WERI-Rb-1 (cell line): ENCODE data around the gene NCL.

ENCODE experiments used
- DNase-seq: peaks from one replicate; pipeline ENCODE4 v3.0.0-alpha.2; 2020
- H3K27ac ChIP-seq: fragments of 250-450 bp; sonication (Bioruptor Pico); 2 replicates; pipeline ENCODE4 v1.5.1; 2020; ENCODE audit warnings: mild to moderate bottlenecking, moderate library complexity
- H3K27me3 ChIP-seq: fragments of 250-450 bp; sonication (Bioruptor Pico); 2 replicates; pipeline ENCODE4 v1.5.1; 2021; ENCODE audit warnings: mild to moderate bottlenecking, low read depth, moderate library complexity; ENCODE audit not compliant: insufficient read depth, severe bottlenecking
- H3K36me3 ChIP-seq: fragments of 250-450 bp; sonication (Bioruptor Pico); 2 replicates; pipeline ENCODE4 v1.5.1; 2020; ENCODE audit warnings: mild to moderate bottlenecking, moderate library complexity
- H3K4me3 ChIP-seq: 2 replicates; pipeline ENCODE4 v1.5.1; 2011; ENCODE audit warnings: low read depth, mild to moderate bottlenecking, control low read depth, low read length
- H3K9me3 ChIP-seq: fragments of 250-450 bp; sonication (Bioruptor Pico); 2 replicates; pipeline ENCODE4 v1.5.1; 2021; ENCODE audit warnings: mild to moderate bottlenecking, moderate library complexity; ENCODE audit not compliant: severe bottlenecking
- TF ChIP-seq, protein P1 (sequence below): IDR thresholded peaks from 2 replicates; pipeline ENCODE4 v1.5.1; 2011; ENCODE audit warnings: low read depth, mild to moderate bottlenecking, control low read depth, inconsistent platforms, low read length

The NCL gene

DNA sequence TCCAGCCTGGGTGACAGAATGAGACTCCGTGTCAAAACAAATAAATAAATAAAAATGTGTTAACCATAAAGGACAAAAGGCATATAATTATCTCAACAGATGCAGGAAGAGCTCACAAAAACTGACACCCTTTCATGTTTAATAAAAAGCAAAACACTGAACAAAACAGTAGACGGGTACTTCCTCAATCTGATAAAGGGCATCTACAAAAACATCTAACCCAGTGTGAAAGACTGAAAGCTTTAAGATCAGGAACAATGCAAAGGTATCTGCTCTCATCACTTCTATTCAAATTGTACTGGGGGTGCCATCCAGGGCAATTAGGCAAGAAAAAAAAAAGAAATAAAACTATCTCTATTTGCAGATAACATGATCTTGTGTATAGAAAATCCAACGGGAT is 11.7 kb upstream of the NCL start:
- Histone ChIP-seq H3K27me3 (no peaks in the 10 kb centered on the region), H3K9me3 (no peaks in the 10 kb centered on the region)
- TF ChIP-seq, protein P1, sequence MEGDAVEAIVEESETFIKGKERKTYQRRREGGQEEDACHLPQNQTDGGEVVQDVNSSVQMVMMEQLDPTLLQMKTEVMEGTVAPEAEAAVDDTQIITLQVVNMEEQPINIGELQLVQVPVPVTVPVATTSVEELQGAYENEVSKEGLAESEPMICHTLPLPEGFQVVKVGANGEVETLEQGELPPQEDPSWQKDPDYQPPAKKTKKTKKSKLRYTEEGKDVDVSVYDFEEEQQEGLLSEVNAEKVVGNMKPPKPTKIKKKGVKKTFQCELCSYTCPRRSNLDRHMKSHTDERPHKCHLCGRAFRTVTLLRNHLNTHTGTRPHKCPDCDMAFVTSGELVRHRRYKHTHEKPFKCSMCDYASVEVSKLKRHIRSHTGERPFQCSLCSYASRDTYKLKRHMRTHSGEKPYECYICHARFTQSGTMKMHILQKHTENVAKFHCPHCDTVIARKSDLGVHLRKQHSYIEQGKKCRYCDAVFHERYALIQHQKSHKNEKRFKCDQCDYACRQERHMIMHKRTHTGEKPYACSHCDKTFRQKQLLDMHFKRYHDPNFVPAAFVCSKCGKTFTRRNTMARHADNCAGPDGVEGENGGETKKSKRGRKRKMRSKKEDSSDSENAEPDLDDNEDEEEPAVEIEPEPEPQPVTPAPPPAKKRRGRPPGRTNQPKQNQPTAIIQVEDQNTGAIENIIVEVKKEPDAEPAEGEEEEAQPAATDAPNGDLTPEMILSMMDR: no peak

DNA sequence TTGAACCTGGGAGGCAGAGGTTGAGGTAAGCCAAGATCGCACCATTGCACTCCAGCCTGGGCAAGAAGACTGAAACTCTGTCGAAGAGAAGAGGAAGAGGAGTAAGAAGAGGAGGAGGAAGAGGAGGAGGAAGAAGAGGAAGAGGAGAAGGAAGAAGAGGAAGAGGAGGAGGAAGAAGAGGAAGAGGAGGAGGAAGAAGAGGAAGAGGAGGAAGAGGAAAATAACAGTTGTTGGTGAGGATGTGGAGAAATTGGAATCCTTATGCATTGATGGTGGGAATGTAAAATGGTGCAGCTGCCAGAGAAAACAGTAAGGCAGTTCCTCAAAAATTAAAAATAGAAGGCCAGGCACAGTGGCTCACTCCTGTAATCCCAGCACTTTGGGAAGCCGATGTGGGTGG is 8.5 kb upstream of the NCL start:
- Histone ChIP-seq H3K36me3 (no peaks in the 10 kb centered on the region), H3K4me3 (no peak overlapping the region), H3K27ac (no peak overlapping the region), H3K27me3 (no peaks in the 10 kb centered on the region), H3K9me3 (no peaks in the 10 kb centered on the region)
- DNase-seq: no peak
- TF ChIP-seq, protein P1: no peak

More for the DNA sequence above, 11.7 kb upstream of the NCL start:
- no peak overlapping the region for H3K4me3 ChIP-seq
- H3K27ac ChIP-seq: no peak overlapping the region
- H3K36me3 ChIP-seq: no peaks in the 10 kb centered on the region
- no peak for DNase-seq

- Histone ChIP-seq H3K36me3 (no peaks in the 10 kb centered on the region), H3K27ac (peak overlapping the region; percentile 78), H3K9me3 (no peaks in the 10 kb centered on the region), H3K4me3 (no peak overlapping the region), H3K27me3 (no peaks in the 10 kb centered on the region)
- DNase-seq: peak; percentile 82
- TF ChIP-seq, protein P1: no peak
These were observed 6.1 kb upstream of the NCL start for GRCh38 chr2:231470246-231470900.

GRCh38 chr2:231469583-231469950 is 5.3 kb upstream of the NCL start:
- H3K27ac ChIP-seq: peak overlapping the region; percentile 78
- H3K36me3 ChIP-seq: no peaks in the 10 kb centered on the region
- H3K9me3 ChIP-seq: no peaks in the 10 kb centered on the region
- H3K27me3 ChIP-seq: no peaks in the 10 kb centered on the region
- no peak for DNase-seq
- TF ChIP-seq, protein P1: no peak
- H3K4me3 ChIP-seq: no peak overlapping the region

- Histone ChIP-seq H3K4me3 (no peak overlapping the region), H3K27ac (no peak overlapping the region; the same call in 1 of the 2 replicates), H3K36me3 (peaks cover 14% of the 10 kb centered on the region), H3K27me3 (no peaks in the 10 kb centered on the region), H3K9me3 (no peaks in the 10 kb centered on the region)
- TF ChIP-seq, protein P1: no peak
- no peak for DNase-seq
These were observed 3.6 kb upstream of the NCL start for GRCh38 chr2:231467613-231468530.
